ENCODE results near the gene TBC1D2B. TPM values are rescaled to one million over a fixed set of nuclear protein-coding genes. Genes with fewer than 3 reads are reported as not detected.

The TBC1D2B gene
- total RNA-seq, 1 donor from 2014 or later = 50.7 TPM

- DNase-seq = peak; percentile 43
These were observed 42.9 kb downstream of the TBC1D2B start for GRCh38 chr15:78034495-78035191.

- peak; percentile 46 for DNase-seq
These were observed 43.6 kb downstream of the TBC1D2B start for GRCh38 chr15:78033864-78034263.

DNA sequence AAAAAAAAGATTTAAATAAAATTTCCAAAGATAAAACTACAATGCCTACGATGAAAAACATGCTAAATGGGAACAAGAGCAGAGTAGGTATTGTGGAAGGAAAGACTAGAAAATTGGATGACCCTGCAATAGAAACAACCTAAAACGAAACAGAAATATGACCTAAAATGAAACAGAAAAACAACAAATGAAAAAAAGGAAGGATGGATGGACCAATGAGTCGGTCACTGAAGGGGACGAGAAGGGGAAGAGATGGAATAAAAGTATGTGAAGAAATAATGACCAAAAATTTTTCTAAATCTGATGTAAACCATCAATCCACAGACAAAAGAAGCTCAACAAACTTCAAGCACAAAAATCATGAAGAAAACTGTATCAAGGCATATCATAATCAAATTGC, 44.8 kb downstream of the TBC1D2B start:
- no peak for DNase-seq

DNA sequence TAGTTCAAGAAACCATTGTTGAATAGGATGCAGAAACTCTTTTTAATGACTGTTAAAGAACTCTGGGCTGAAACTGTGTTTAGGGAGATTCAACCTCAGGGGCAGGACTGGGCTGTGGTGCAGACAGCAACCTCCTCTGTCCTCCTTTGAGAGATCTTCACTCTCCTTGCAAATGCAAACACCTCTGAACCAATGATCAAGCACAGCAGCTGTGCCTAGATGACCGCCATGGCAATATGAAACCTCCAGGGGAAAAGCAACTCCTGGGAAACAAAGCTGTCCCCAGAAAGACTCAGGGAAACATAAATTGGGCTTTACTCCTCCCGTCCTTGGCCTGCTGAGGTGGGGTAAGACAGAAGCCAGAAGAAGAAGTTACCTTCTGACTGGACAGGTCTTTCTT, 52.6 kb downstream of the TBC1D2B start:
- peak; percentile 24 for DNase-seq

GRCh38 chr15:78024519-78024870, 53.0 kb downstream of the TBC1D2B start:
- peak; percentile 18 for DNase-seq

DNA sequence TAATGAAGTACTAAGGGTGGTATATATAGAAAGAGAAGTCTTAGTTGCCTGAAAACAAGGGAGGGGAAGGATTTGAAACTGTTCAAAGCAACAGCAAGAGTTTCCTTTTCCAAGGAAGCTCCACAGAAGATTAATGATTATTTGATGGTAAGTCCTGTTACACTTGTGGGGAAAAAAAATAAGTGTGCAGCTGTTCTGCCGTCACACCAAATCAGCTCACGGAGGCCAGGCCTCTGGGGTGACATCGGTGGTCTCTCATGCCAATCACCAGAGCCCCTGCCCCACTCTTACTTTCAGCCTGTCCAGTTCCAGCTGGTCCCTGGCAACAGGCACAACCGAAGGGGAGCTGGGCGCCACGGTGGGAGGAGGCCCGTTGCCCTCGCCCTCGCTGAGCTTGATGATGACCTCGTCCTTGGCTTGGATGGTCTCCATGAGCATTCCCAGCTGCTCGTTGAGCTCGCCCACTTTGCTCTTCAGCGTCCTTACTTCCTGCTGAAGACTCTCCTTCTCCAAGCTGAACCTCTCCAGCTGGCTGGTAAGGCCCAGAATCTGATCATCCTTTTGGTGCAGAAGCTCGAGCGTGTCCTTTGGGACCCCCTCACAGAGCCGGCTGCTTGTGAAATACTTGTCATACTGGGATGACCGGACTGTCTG, 53.5 kb downstream of the TBC1D2B start:
- DNase-seq = peak; percentile 95

- no peak for DNase-seq
These were observed 54.3 kb downstream of the TBC1D2B start for GRCh38 chr15:78023081-78023665.

DNA sequence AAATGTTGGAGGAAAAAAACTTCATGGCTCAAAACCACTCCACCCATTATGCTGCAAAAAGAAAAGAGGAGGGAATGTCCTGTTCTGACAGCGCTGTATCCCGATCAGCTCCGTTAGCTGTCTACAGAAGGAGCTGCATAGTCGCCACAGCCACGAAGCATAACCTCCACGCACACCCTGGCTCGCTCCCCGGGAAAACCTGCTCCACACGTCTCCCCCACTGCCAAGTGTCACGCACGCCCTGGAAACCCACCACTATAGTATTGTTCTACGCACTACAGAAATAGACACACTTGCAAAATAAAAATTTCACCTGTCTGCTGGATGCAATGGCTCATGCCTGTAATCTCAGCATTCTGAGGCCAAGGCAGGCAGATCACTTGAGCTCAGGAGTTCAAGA, 55.8 kb downstream of the TBC1D2B start:
- no peak for DNase-seq

GRCh38 chr15:78020007-78020406, 57.5 kb downstream of the TBC1D2B start:
- DNase-seq = no peak

DNA sequence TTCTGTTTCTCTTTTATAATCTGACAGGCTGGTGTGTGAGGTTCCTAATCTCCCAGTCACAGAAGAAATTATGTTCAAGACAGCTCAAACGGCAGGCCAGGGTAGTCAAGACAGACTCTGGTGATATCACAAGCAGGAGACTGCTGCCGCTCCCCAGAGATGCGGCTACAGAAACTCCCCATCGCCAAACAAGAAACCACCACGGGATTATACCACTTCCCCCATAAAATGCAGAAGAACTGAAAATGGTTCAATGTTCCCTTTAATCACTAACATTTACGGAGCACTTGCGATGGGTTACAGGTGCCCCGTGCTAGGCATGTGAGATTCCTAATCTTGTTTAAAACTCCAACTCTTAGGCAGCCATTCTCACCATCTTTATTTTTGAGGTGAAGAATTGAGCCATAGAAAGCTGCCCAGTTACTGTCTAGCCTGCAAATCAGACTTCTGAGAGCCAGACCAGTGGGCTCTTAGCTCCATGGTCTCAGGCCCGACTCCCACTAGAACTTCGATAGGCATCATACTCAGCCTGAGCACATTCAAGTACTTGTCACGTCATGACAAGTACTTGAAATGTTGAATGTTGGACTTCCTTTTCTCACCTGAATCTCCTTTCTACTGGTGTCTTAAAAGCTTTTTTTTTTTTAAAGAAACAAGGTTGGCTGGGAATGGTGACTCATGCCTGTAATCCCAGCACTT, 58.4 kb downstream of the TBC1D2B start:
- no peak for DNase-seq

DNA sequence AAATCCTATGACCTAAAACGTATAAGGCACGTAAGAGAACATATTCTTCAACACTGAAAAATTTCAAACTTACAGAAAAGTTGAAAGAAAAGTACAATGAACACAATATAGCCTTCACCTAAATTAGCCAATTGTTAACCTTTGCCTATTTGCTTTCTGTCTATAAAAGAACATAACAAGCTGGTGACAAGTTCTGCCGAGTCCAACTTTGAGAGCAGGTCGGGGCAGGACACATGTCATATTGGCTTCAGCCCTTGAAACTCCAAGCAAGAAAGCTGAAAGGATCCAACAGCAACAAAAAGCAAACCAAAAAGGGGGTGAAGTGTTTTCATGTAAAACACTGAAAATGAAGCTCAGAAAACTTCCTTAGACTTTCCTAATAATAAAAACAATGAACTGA, 59.1 kb downstream of the TBC1D2B start:
- DNase-seq = no peak

DNA sequence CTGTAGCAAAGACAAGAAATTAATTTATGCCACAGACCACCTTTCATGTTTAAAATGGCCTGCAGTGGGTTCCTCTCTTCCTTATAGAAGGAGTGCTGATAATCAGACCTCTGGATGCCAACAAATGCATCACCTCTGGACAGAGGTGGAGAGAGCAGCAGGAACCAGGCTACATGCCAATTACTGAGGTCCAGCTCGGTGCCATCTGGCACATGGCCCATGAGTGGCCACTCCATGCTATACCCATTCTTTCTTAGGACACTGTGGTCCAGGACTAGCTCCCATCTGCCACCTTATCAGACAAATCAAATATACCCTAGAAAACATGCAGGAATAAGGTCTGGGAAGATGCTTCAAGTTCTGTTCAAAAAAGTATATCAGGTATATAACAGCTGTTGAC, 60.7 kb downstream of the TBC1D2B start:
- no peak for DNase-seq

DNA sequence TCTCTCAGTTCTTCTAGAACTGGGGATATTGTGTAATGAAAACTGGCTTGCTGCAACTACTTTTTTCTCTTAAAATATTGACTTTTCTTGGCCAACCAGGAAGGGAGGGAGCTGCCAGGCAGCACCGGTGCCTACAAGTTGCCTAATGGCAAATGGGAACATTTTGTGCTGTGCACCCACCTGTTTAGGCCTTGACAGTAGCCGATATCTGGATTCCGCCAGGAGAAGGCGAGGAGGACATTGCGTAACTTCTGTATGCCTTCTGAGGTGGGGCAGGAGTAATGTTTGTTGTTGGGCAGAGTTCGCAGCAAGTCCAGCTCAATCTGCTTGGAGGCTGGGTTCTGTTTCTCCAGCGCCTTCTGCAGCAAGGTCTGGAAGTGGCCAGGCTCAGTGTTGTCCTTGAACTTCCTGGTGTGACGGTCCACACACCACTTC, 64.9 kb downstream of the TBC1D2B start:
- no peak for DNase-seq

GRCh38 chr15:78010067-78010466, 67.4 kb downstream of the TBC1D2B start:
- no peak for DNase-seq

DNA sequence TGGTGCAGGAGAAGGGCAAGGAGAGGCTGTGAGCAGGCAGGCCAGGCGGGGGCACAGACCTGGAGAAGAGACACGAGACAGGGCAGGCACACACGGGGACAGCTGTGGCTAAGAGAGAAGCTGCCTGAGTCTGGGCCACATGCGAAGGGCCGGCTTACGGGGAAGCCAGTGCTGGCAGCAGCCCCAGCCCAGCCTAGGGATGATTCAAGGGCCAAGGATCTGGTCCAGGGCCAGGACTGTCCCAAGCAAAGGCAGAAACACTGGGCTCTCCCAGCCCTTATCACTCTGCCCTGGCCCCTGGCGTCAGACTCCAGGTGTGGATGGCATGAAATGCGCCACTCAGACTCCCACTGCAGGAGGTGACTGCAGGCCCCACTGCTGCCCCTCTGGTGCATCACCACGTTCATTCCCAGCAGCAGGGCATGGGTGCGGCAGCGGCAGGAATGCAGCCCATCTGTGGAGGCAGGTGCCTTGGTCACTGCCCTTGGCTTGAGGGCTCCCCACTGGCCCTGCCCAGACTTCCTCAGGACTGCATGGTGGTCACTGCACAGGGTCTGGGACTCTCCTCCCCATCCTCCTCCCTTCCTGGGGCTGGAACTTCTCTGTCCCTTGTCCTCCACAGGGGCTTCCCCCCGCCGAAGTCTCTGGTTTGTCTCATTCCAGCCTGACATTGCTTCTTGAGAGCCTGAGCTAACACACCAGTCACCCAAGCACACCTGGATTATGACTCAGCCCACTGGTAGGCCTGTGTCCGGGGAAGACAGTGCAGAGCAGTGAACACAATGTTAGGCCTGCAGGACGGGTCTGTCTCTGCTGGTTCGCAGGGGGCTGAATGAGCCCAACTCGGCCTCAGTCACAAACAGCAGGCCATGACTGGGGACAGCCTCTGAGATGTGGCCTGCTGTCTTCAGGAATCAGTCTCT, 69.3 kb downstream of the TBC1D2B start:
- peak; percentile 85 for DNase-seq

DNA sequence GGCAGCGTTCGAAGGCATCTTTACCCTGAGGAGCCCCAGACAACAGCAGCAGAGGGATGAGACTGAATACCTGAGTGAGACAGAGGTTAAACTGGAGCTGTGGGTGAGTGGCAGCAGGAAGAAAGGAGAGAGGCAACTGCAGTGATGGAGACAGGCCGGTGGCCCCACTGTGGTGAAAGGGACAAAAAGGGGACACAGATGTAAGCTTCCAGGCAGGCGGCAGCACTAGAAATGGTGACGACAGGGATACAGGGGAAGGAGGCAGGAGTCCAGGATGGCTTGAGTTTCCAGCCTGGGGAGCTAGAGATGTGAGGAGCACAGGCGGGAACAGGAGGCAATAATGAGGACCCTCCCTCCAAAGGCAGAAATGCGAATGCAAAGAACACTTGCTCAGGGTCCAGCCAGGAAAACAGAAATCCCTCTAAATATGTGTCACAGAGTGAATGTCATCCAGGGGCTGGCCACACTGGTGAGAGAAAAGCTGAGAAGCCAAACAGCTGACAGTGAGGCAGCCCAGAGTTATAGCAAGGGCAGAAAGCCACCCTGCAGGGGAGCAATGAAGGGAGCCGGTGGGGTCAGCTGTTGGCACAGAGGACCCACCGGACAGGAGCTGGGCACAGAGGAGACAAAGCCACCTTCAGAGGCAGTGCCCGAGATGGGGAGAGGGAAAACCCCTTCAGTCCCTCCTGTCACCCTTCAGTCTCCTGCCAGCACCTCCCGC, 70.1 kb downstream of the TBC1D2B start:
- peak; percentile 67 for DNase-seq

DNA sequence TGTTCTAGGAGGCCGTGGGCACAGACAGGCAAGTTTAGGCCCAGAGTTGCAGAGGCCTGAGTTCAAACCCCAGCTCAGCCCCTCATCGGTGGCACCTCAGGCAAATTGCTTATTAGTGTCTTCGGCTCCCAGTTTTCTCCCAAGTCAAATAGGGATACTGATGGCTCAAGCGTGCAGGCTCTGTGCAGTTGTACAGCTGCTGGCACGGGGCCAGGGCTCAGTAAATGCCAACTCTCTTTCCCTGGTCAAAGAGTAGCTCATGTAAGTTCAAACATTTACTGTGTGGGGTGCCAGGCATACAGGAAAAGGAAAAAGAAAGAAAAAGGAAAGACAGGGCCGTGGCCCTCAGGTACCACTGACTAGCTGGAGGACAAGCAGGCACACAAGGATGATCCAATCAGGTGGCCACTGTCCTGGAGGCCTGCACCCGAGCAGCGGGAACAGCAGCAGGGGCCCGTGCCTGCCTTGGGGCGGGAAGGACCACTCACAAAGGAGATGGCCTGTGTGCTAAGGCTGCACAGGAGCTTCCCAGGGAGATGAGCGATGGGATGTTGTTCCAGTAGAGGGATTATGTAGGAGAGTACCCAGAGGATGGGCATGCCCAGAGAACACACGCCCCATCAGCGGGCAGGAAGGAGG, 70.8 kb downstream of the TBC1D2B start:
- peak; percentile 69 for DNase-seq

DNA sequence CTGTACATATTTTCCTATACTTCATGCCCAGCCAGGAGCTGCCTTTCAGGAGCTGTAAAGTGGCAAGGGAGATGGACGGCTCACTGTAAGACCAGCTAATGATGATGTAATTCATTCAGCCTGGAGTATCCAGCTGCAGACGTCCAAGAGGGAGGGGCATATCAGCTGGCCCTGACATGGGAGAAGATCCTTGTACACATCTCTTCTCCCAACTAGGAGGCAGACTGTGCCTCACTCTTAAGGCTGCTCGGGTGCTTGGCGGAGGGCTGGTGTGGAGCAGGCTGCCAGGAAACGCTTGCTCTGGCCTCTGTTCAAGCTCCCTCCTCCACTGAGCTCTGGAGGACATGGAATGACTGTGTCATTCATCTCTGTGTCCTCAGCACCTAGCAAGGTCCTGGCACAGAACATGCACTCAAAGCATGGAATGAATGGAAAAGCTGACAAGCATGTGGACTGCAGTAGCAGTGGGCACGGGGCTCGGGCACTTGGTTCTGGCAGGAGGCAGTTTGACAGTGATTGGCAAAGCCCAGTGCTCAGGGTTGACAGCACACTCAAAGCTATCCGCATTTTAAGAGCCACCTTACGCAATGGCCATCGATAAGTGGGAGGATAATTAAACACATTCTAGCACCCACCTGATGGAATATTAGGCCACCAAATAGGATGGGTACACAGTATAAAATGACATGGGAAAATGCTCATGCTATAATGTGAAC, 72.4 kb downstream of the TBC1D2B start:
- peak; percentile 92 for DNase-seq

DNA sequence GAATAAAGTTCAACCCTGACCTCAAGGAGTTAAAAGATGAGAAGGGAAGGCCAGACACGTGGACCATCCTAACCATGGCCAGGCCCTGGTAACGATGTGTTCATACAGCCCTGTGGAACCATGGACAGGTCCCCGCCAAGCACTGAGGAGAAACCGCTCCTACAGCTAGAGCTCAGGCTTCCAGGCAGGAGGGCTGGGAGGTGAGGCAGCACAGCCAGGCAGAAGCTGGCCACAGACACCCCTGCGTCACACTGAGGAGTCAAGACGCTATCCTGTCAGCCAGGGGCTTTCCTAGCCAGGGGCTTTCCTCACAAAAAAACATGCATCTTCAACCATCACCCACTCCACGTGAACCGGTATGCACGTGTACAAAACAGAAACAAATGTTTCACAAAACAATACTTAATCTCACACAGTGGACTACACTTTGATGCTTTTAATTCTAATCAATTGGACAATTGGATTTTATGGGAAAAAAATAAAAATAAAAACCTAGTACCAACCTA, 73.2 kb downstream of the TBC1D2B start:
- peak; percentile 37 for DNase-seq

- DNase-seq = peak; percentile 29
These were observed 73.9 kb downstream of the TBC1D2B start for GRCh38 chr15:78003539-78004008.
